ENCODE measurements around the gene MAP2K1. TPM values are rescaled to one million over a fixed set of nuclear protein-coding genes. Genes with fewer than 3 reads are reported as not detected.
A peak's percentile ranks its signal among the peaks of the same experiment; 100 is the strongest.

Gene MAP2K1
- total RNA-seq, 3 donors from 2014 or later: 29.2 to 59.7 (median 38.5) TPM

DNA sequence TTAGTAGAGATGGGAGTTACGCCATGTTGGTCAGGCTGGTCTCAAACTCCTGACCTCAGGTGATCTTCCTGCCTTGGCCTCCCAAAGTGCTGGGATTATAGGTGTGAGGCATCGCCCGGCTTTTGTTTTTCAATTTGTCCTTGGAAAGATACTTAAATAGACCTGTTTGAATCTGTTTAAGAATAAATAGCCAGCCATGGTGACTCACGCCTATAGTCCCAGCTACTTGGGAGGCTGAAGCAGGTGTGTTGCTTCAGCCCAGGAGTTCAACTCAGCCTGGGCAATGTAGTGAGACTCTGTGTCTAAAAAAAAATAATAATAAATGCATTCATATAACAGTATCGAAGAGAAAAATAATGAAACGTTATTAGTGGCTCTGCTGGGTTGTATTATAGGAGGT lies 93.6 kb downstream of the MAP2K1 start:
- H3K4me3 ChIP-seq: no peak overlapping the region
- intact Hi-C loops (cut with DNase I; ENCODE audit: low total_unique reads): no loop called here

GRCh38 chr15:66481107-66481856 lies 94.6 kb downstream of the MAP2K1 start:
- TF ChIP-seq, protein P1, sequence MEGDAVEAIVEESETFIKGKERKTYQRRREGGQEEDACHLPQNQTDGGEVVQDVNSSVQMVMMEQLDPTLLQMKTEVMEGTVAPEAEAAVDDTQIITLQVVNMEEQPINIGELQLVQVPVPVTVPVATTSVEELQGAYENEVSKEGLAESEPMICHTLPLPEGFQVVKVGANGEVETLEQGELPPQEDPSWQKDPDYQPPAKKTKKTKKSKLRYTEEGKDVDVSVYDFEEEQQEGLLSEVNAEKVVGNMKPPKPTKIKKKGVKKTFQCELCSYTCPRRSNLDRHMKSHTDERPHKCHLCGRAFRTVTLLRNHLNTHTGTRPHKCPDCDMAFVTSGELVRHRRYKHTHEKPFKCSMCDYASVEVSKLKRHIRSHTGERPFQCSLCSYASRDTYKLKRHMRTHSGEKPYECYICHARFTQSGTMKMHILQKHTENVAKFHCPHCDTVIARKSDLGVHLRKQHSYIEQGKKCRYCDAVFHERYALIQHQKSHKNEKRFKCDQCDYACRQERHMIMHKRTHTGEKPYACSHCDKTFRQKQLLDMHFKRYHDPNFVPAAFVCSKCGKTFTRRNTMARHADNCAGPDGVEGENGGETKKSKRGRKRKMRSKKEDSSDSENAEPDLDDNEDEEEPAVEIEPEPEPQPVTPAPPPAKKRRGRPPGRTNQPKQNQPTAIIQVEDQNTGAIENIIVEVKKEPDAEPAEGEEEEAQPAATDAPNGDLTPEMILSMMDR (IDR thresholded peaks at IDR 0.05): no peak
- TF ChIP-seq POLR2AphosphoS5 (IDR thresholded peaks at IDR 0.05) (no peak), POLR2A (IDR thresholded peaks at IDR 0.05) (no peak)
- Histone ChIP-seq H3K4me1 (no peaks in the 10 kb centered on the region), H3K27ac (no peak overlapping the region), H3K36me3 (no peaks in the 10 kb centered on the region), H3K27me3 (no peaks in the 10 kb centered on the region), H3K9me3 (no peaks in the 10 kb centered on the region), H3K4me3 (no peak overlapping the region)
- no peak for DNase-seq (ENCODE audit: low spot score in 2 of 2)
- intact Hi-C loops (cut with DNase I; ENCODE audit: low total_unique reads): no loop called here

More for the DNA sequence above, 93.6 kb downstream of the MAP2K1 start:
- DNase-seq (ENCODE audit: low spot score in 2 of 2): no peak
- H3K36me3 ChIP-seq: no peaks in the 10 kb centered on the region
- H3K9me3 ChIP-seq: no peaks in the 10 kb centered on the region
- H3K27ac ChIP-seq: no peak overlapping the region
- TF ChIP-seq, protein P1 (IDR thresholded peaks at IDR 0.05): no peak
- TF ChIP-seq POLR2AphosphoS5 (IDR thresholded peaks at IDR 0.05) (no peak), POLR2A (IDR thresholded peaks at IDR 0.05) (no peak)
- no peaks in the 10 kb centered on the region for H3K27me3 ChIP-seq
- H3K4me1 ChIP-seq: no peaks in the 10 kb centered on the region

DNA sequence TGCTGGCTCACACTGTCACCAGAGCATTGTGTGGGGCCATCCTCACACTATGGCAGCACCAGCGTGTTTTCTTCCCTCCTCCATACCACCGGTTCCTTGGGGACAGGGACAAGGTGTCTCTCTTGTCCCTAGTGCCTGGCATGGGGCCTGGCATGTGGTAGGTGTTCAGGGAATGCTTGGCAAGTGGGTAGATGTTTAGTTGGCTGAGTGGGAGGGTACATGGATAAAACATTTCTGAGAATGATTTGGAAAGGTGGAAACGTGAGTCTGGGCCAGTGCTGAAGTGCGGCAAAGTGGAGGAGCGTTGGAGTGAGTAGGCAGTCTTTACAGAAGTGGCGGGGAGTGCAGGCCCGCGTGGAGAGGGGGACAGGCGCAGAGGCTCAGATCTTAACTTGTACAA lies 95.8 kb downstream of the MAP2K1 start:
- no peaks in the 10 kb centered on the region for H3K36me3 ChIP-seq
- intact Hi-C loops (cut with DNase I; ENCODE audit: low total_unique reads): no loop called here

DNA sequence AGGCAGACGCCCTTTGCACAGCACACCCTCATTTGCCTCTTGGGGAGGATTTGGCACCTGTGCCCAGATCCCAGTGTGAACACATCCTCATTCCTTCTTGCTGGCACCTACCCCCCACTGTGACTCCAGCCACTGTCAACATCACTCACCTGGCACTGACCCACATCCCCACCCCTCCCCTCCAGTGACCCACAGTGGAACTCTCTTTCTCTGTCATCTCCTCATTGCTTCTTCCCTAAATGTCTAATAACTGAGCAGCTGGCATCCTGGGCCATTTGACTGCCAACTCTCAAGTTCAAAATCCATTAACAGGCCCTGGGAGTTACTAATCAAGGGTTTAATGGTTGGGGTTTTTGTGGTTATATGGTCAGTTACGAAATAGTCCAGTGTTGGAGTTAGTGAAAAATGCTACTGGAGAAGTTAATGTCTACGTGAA lies 96.4 kb downstream of the MAP2K1 start:
- peak overlapping the region in 1 of 2 donors; percentile 52 for H3K27ac ChIP-seq

More for the DNA sequence above, 95.8 kb downstream of the MAP2K1 start:
- DNase-seq (ENCODE audit: low spot score in 2 of 2): no peak
- H3K27ac ChIP-seq: peak overlapping the region; percentile 13 to 52
- no peaks in the 10 kb centered on the region for H3K9me3 ChIP-seq
- H3K4me3 ChIP-seq: no peak overlapping the region
- no peaks in the 10 kb centered on the region for H3K27me3 ChIP-seq
- TF ChIP-seq, protein P1 (IDR thresholded peaks at IDR 0.05): no peak
- no peak for TF ChIP-seq POLR2A (IDR thresholded peaks at IDR 0.05)
- TF ChIP-seq POLR2AphosphoS5 (IDR thresholded peaks at IDR 0.05): no peak
- no peaks in the 10 kb centered on the region for H3K4me1 ChIP-seq

More for the DNA sequence above, 96.4 kb downstream of the MAP2K1 start:
- intact Hi-C loops (cut with DNase I; ENCODE audit: low total_unique reads): no loop called here
- Histone ChIP-seq H3K4me1 (no peaks in the 10 kb centered on the region), H3K36me3 (no peaks in the 10 kb centered on the region), H3K9me3 (no peaks in the 10 kb centered on the region), H3K4me3 (no peak overlapping the region), H3K27me3 (no peaks in the 10 kb centered on the region)
- DNase-seq (ENCODE audit: low spot score in 2 of 2): peak in 1 of 2 donors; percentile 78
- TF ChIP-seq POLR2AphosphoS5 (IDR thresholded peaks at IDR 0.05) (no peak), POLR2A (IDR thresholded peaks at IDR 0.05) (no peak)
- TF ChIP-seq, protein P1 (IDR thresholded peaks at IDR 0.05): no peak

Data from breast epithelium (tissue), 4 donors.